ENCODE data around the gene MAP3K21.
A peak's percentile ranks its signal among the peaks of the same experiment; 100 is the strongest.

MAP3K21 gene

DNA sequence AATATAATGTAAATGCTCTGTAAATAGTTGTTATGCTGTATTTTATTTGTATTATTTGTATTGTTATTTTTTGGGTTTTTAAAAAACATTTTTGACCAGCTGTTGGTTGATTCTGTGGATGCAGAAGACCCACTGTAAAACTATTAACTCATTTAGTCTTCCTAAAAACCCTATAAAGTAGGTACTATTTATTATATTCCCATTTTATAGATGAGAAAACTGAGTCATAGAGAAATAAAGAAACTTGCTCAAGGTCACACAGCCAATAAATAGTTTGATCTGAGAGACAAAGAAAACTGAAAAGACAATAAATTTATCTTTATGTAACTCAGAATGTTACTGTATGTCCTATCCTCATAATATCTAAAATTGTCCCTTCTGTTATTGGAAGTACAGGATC is 1.2 kb upstream of the MAP3K21 start:
- DNase-seq (ENCODE audit: low read depth): no peak

- DNase-seq (ENCODE audit: low read depth): peak; percentile 76
Measured at GRCh38 chr1:233326811-233327650, 493 bp upstream of the MAP3K21 start.

- DNase-seq (ENCODE audit: low read depth): no peak
Measured at GRCh38 chr1:233328142-233328921, 808 bp downstream of the MAP3K21 start.

DNA sequence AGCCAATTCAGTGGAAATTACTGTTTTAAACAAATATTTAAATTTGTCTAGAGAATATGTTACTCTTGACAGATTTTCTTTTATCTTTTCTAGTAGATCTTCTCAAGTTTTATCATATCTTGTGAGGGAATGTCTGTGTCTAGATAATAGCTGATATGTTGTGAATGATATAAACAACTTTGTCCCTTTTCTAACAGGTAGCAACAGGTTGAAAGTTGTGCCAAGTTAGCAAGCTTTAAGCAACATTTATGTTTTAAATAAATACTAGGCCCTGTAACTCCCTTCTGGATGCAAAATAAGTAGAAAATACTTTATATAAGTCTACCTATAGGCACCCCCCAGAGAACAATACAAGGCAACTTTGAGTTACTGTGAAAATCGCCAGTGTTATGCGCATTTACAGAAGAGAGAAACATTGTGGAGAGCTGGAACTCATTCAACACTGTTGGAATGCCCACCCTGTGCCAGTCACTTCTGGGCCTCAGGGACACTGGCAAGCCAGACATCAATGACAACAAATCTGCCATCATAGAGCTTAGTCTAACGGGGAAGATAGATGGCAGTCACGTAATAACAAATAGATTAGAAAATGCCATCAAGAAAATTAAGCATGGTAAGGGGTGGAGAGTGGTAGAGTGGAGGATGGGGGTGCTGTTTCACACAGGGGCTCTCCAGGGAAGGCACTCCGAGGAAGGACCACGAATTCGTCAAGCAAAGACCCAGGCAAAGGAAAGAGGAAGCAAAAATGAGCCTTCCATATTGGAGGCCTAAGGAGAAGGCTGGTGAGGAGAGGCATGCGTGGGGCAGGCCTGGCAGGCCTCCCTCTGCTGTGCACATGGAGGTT is 4.4 kb downstream of the MAP3K21 start:
- no peak for DNase-seq (ENCODE audit: low read depth)

DNA sequence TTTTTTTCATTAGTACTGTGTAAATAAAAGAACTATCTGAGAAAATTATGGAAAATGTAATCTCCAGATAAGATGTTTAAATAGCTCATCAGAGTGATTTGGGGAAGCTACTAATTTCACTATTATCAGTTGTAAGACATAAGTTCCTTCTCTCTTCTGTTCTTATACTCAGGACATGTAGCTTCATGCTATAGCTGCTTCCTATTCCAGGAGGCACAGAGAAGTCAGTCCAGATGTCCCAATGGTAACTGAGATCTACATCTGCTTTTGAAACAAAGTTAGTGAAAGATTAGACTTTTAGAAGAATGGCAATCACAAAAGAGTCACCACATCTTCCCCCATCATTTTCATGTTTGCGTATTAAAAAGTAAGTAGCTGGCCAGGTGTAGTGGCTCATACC is 5.6 kb downstream of the MAP3K21 start:
- DNase-seq (ENCODE audit: low read depth): no peak

DNA sequence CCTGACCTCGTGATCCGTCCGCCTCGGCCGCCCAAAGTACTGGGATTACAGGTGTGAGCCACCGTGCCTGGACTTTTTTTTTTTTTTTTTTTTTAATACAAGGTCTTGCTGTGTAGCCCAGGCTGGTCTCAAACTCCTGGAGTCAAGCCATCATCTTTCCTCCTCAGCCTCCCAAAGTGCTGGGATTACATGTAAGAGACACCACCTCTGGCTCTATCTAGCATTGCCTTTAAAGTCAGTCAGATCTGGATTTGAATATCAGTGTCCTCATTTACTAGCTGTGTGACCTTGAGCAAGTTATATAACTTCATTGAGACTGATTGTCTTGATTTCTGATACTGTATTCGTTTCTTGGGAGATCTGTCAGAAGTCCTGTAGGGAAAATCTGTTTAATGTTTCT is 6.6 kb downstream of the MAP3K21 start:
- DNase-seq (ENCODE audit: low read depth): no peak

GRCh38 chr1:233336554-233337456 is 9.3 kb downstream of the MAP3K21 start:
- no peak for DNase-seq (ENCODE audit: low read depth)

DNA sequence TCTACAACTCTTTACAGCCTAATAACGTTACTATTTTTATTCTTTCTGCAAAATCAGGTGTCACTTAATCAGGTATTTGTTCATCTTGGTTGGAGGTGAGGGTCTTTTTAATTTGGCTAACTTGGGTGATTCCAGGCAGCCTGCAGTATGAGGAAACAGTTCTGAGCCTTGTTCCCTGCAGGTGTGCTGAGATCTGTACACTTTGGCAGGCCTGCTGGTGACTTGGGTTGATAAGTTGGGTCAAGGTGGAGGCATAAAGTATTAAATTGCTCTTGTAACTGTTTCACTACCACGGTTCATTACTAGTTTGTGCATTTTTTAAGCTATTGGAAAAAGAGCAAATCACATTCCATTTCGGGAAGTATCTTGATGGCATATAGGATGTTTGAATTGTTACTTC is 10.0 kb downstream of the MAP3K21 start:
- no peak for DNase-seq (ENCODE audit: low read depth)

DNA sequence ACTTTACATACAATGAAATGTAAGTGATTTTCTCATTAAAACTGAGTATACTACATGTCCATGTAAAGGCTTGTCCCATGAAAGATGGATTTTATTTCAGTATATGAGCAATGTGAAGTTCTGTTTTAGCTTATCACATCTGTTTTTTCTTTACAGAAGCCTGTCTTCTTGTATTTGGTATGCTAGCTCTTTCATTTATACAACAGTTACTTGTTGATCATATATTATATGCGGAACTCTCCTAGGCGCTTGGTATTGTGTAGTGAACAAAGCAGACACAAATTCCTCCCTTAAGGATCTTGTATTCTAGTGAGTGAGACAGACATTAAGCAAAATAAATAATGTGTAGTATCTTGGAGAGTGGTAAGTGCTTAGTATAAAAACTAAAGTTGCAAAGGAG is 10.6 kb downstream of the MAP3K21 start:
- DNase-seq (ENCODE audit: low read depth): no peak

DNA sequence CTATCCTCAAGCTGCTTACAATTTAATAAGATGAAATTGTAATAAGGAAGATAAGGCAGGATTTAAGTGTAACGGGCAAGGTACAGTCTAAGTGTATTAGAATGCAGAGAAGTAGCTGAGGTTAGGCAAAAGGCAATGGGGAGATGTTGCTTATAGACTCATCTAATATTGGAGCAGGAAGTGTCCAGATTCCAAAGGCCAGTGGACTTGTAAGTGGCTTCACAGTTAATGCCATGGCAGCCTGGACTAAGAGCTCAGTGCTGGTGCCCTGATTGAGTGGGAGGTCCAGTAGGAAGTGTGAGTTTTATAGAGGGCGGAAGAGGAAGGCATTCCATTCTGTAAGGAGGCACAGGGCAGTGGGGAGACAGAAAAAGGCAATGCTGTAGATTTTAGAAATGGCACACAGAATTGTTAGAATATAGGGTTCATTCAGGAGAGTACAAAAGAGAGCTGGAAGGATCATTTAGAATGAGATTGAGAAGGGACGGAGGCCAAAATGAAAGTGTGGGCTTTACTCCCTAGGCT is 12.6 kb downstream of the MAP3K21 start:
- no peak for DNase-seq (ENCODE audit: low read depth)

DNA sequence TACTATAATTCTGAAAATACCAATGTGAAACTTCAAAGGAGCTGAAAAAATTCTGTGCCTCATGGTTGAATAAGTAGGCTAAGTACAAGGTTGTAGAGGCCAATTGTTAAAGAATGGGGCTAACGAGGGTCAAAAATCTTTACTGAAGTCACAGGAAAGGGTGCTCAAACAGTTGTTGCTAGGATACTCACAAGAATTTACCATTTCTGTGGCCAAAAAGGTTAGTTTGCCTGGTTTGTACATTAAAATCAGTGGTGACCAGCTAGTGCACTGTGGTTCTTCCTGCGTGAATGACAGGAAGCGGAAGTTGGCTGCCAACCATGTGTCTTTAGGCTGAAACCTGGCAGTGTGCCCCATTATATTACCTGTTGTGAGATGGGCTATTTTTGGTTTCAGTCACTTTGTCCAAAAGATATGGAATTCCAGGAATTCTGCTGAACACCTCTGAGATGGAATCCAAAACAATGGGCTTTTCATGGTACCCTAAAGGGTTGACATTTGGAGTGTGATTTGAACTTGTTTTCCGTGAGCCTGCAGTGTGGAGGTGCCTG is 13.5 kb downstream of the MAP3K21 start:
- no peak for DNase-seq (ENCODE audit: low read depth)

DNA sequence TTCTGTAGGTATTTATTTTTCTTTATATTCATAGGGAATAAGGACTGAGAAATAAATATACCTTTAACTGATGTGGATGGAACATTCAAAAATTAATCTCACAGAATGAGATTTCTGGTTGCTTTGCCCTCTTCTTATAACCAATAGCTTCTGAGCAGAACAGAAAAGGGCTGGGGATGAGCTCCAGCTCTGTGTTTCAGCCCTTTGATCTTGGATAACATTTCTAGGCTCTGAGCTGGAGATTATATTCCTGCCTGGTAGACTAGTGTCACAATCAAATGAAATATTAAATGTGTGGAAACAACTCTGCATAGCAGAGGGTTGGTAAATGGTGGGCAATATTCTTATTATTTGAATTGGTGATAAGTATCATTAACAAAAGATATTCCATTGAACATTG is 14.6 kb downstream of the MAP3K21 start:
- DNase-seq (ENCODE audit: low read depth): no peak

GRCh38 chr1:233343262-233343661 is 15.7 kb downstream of the MAP3K21 start:
- DNase-seq (ENCODE audit: low read depth): no peak

- DNase-seq (ENCODE audit: low read depth): no peak
Measured at GRCh38 chr1:233347338-233347737, 19.8 kb downstream of the MAP3K21 start.

- DNase-seq (ENCODE audit: low read depth): no peak
Measured at GRCh38 chr1:233349137-233349536, 21.6 kb downstream of the MAP3K21 start.

- no peak for DNase-seq (ENCODE audit: low read depth)
Measured at GRCh38 chr1:233354983-233355382, 27.5 kb downstream of the MAP3K21 start.

- peak; percentile 29 for DNase-seq (ENCODE audit: low read depth)
Measured at GRCh38 chr1:233355841-233356704, 28.5 kb downstream of the MAP3K21 start.

DNA sequence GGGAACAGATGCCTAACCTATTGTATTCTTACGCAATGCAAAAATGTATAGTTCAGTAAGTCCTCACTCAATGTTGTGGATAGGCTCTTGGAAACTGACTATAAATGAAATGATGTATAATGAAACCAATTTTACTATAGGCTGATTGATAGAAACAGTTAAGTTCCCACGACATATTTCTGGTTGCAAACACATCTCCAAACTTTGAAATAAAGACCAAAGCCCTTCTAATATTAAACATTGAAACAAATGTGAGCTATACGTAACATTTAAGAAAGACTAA is 29.1 kb downstream of the MAP3K21 start:
- DNase-seq (ENCODE audit: low read depth): no peak

GRCh38 chr1:233357595-233358397 is 30.3 kb downstream of the MAP3K21 start:
- DNase-seq (ENCODE audit: low read depth): no peak
